GM19239 (cell line): ENCODE data around the gene MEGF10.

Experiments used
- DNase-seq: peaks from one replicate; pipeline ENCODE4 v3.0.0; 2011; ENCODE audit warnings: low spot score; ENCODE audit not compliant: insufficient read length
- FAIRE-seq: peaks from 2 replicates; lab custom pipeline; 2011; peaks lifted over from hg19 to GRCh38; lab: Jason Lieb, UNC

The MEGF10 gene

DNA sequence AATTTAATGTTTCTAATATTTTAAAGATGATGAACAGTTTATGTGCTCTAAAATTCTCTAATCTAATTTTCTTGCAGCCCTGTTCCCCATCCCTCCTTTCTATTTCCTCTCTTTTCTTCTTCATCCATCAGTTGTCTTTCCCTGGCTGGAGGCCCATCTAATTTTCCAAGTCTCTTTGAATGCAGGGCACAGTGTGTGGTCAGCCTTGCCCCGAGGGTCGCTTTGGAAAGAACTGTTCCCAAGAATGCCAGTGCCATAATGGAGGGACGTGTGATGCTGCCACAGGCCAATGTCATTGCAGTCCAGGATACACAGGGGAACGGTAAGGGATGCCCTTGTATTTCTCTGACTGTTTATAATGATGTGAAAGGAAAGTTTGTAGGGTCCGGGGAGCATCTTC is 111.8 kb downstream of the MEGF10 start:
- DNase-seq (no peak), FAIRE-seq (no peak)

DNA sequence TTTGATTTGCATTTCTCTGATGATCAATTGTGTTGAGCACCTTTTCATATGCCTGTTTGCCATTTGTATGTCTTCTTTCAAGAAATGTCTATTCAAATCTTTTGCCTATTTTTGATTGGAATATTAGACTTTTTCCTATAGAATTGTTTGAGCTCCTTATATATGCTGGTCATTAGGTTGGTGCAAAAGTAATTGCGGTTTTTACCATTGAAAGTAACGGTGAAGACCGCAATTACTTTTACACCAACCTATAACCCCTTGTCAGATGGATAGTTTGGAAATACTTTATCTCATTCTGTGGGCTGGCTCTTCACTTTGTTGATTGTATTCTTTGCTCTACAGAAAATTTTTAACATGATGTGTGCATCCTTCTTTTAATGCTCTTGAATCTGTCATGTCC is 113.6 kb downstream of the MEGF10 start:
- no peak for FAIRE-seq

DNA sequence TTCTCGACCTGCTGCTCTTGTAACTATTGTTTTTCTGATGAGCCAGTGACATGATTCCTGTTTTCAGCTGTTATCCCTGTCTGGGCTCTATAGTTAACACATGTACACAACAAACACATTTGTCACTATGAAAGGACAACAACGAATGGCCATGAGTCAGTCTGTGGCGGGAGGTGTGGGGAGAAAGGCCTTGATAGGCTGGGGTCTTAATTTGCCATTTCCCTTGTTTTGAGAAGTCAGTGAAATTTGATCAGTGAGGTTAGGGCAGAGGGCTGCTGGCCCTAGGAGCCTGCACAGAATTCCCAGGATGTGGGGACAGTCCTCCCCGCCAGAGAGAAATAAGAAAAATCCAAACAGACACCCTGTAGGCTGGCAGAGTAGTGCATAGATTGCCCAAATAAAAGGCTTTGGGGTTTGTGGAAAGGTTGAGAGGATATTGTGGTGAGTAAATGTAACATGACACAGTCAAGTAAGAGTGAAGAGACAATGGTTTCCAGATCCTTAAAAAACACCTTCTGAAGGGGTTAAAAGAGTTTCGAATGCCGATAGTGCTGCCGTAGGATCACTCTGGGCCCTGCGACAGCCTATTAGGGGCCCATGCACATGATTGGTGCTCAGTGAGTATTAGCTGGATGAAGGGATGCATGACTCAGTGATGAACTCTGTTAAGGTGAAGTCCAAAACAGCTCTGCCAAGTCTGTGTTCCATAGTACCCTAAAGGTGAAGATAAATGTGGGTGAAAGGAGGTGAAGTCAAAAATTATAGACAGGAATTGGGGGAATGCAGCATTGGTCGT is 115.9 kb downstream of the MEGF10 start:
- no peak for DNase-seq

More for the DNA sequence above, 113.6 kb downstream of the MEGF10 start:
- DNase-seq = no peak

DNA sequence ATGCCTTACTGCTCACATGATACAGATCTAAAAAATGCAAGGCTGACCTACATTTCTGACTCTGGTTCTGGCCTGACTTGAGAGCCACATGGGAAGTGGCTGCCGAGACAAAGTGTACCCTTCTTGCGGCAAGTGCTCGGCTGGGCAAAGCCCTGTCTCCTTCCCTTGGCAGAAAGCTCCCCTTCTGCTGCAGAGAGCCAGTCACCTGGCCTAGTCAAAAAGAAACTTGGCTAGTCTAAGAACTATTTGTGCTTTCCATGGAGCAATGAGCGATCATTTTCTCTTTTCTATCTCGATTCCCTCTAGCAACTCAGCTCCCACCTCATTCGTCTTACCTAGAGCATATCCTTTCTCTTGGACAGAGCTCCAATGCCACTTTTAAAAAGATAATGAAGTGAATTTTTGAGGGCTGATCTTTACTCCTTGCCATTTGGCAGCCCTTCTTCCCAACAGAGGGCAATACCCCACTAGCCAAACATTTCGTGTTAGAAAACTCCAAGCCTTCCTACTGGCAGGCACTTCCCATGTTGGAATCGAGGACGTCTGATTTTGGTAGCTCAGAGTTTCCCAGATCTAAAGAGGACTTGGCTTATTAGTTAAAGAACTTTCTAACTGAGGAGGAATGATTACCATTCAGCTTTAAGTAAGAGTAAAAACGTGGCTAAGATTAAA is 118.8 kb downstream of the MEGF10 start:
- FAIRE-seq (no peak), DNase-seq (no peak)

More for the DNA sequence above, 115.9 kb downstream of the MEGF10 start:
- no peak for FAIRE-seq

DNA sequence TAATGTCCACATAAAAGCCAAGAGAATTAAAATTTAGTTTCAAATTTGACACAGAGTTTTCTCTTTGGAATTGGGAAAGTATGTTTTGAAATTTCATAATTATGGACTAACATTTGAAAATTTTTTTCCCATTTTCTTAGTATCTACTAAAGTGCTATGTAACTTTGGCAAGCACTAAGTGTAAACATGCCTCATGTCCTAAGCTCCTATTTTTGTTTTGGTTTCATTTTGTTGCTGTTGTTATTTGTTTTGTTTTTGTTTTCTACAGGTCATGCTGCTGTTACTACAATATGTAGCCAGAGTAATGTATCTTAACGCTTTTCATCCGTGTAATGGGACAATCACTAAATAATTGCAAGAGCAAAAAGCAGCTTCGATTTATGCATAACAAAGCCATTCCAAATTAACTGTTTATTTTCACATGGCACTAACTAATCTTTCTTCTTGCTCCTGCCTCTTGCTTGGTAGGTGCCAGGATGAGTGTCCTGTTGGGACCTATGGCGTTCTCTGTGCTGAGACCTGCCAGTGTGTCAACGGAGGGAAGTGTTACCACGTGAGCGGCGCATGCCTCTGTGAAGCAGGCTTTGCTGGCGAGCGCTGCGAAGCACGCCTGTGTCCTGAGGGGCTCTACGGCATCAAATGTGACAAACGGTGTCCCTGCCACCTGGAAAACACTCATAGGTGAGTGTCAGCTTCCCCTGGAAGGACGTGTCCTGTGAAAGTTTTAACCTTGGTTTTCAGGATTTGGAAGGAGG is 119.5 kb downstream of the MEGF10 start:
- FAIRE-seq = no peak

DNA sequence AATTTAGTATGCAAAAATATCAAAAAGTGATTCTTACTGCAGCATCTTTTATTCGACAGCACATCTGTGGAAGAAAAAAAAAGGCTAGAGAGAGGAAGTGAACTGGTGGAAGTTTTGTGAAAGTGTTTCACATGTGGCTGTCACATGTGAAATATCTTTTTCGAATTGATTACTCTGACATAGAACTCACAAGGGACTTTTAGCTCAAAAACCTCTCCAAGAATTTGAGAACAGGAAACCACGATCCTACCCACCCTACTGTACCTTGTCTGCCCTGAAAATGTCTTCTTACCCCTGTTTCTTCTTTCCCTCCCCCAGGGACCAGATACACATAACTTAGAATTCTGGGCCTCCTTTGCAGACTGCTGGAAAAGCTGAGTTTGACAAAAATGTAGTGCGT is 120.4 kb downstream of the MEGF10 start:
- FAIRE-seq (no peak), DNase-seq (no peak)

More for the DNA sequence above, 119.5 kb downstream of the MEGF10 start:
- DNase-seq = no peak

DNA sequence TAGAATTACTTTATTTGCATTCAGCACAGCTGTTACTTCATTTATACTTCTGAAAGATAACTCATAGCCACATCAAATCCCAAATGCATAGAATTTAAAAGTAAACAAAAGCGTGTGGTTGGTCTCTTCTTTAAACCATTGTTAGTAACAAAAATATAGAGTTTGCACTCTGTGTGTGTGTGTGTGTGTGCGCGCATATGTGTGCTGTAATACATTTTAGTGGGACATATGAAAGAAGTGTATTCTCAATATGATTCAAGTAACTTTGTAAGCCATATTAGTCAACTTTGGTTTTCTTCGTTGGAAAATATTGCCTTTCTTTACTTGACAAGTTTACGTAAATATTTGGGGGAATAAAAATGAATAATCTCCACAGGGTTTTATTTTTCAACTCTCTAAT is 120.8 kb downstream of the MEGF10 start:
- FAIRE-seq (no peak), DNase-seq (no peak)

DNA sequence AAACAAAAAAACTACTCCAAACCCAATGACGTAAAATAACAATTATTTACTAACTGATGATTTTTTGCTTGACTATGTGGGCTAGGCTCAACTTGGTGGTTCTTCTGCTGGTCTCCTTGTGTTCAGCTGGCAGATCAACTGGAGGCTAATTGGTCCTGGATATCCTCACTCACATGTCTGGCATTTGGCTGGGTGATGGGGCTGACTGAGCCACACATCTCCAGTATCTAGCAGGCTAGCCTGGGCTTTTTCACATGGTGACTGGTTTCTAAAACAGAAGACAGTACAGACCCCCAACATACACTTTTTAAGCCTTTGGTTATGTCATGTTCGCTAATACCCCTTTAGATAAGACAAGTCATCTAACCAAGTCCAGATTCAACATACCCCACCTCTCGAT is 122.1 kb downstream of the MEGF10 start:
- no peak for DNase-seq
- no peak for FAIRE-seq

DNA sequence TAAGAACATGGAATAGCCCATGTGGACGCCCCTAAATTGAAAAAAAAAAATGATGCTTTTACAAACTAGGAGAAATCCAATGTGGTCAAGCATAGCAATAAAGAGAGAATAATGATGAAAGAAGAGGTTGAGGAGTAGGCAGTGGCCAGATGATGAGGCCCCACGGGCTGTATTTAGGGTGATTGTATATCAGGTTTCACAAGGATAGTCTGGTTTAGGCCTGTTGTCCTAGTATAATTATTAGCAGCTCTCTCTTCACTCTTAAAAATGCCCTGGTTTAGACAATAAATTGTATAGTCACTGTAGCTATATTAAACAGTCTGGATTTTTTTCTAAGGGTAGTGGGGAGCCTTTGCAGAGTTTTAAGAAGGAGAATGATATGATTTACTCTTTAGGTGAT is 124.4 kb downstream of the MEGF10 start:
- no peak for FAIRE-seq

DNA sequence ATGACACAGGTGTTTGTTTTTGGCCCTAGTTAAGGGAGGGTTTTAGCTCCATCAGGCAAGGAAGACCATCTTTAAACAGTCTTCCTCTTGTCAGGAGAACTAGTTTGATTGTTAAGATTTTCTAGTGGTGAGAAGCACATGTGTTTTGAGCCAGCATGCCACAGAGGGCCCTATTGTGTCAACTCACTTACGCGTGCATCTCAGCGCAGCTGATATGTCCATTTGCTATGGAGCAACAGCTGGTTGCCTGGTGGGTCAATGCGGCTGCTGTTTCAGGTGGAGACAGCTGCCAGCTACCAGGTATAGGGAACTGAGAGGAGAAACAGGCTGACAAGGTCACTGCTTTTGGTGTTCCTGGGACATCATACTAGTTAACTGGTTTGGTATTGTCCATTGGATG is 126.3 kb downstream of the MEGF10 start:
- FAIRE-seq (no peak), DNase-seq (no peak)

More for the DNA sequence above, 124.4 kb downstream of the MEGF10 start:
- no peak for DNase-seq

DNA sequence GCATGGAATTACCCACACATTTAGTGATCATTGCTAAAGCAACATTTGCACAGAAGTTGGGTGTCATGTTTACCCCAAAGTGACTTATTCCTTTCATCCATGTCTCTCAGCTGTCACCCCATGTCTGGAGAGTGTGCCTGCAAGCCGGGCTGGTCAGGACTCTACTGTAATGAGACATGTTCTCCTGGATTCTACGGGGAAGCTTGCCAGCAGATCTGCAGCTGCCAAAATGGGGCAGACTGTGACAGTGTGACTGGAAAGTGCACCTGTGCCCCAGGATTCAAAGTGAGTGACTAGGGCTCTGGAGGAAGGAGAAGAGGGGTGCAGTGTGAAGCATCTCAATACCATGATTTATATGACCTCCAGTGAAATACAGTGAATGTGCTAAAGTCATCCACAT is 126.9 kb downstream of the MEGF10 start:
- FAIRE-seq (no peak), DNase-seq (no peak)

DNA sequence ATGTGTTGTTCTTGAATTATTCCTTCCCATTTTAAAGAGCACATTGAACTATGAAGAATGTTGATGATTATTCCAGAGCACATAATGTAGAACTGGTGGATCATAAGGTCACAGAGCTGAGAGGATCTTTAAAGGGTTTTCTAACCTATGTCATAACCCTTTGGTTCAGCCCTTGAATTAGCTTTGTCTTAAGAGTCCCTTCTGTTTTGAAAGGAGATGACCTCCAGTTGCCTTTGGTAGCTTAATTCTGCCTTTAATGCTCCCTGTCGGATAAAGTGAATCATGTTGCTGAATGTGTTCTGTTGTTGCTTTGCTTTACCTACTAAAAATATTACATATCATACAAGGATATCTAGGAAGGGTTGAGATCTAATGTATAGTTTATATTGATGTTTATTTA is 127.8 kb downstream of the MEGF10 start:
- DNase-seq (no peak), FAIRE-seq (no peak)

DNA sequence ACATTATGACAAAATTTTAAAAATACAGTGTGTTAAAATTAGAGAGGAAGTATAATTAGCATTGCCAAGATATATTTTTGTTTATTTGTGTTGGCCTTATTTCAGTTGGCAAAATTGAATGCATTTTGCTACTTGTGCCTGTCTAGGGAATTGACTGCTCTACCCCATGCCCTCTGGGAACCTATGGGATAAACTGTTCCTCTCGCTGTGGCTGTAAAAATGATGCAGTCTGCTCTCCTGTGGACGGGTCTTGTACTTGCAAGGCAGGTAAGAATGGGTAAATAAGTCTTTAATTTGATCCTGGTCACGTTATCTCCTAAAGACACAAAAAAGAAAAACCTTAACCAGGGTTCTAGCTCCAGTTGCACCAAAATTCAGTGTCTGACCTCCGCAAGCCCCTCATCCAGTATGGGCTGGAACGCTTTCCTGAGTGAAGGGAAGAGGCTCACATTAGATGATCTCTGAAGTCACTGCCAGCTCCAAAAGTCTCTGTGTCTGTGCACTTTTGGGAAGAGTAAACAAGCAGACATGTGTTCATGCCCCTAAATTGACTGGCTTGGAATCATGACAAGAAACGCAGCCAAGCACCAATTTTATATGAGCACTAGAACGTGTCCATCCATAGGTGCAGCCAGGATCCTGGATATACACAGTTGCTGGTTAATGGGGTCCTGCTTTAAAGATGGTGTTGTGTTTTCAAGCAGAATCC is 128.5 kb downstream of the MEGF10 start:
- FAIRE-seq (no peak), DNase-seq (no peak)

DNA sequence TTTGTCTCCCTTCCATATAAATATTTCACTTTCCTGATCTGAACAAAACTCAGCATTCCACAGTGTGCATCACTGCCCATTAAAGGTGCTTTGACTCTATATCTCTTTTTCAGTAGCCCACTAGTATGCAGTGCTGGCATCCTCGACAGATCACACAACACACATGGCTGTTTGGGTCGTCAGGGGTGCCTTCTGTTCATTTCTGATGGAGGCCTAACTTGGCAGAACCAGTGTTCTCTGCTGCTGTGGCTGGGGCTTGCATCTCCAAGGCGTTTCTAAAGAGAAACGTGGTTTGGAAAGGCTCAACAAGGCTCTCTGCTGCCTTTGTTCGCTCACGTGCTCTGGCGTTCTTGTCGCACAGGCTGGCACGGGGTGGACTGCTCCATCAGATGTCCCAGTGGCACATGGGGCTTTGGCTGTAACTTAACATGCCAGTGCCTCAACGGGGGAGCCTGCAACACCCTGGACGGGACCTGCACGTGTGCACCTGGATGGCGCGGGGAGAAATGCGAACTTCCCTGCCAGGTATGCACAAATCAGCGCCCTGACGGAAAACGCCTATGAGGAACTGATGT is 129.2 kb downstream of the MEGF10 start:
- FAIRE-seq (no peak), DNase-seq (no peak)

DNA sequence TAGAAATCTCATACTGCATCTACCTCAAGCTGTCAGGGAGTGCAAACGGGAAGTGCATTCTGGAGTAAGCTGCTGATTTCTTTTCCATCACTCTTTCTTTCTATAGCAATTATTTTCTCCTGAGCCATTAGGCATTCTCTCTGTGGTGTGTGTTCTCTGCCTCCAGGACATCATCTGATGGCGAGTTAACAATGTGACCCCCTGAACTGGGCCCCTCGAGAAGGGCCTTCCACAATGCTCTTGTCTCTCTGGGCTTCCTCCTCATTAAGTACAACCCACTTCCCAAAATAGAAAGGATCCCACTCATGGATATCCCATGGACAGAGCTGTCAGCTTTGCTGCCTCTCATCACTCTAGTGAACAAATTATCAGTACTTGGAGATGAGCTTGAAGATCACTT is 130.2 kb downstream of the MEGF10 start:
- no peak for FAIRE-seq
- DNase-seq = no peak

DNA sequence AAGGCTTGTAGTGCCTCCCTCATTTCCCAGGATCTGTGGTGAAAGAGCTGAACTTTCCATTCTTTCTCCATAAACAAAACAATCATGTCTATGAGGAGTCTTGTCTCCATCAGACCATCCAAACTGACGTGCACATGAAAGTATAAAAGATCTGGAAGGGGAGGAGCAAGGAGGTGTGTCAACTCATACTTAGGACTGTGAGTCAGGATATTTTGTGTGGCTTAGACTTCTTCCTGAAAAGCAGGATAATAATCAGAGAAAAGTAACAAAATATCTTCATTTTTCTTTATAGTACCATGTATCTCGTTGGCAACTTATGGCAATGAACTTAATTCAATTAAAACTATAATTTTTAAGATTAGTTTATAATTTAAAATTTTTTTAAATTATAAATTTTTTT is 130.9 kb downstream of the MEGF10 start:
- no peak for FAIRE-seq
- no peak for DNase-seq

DNA sequence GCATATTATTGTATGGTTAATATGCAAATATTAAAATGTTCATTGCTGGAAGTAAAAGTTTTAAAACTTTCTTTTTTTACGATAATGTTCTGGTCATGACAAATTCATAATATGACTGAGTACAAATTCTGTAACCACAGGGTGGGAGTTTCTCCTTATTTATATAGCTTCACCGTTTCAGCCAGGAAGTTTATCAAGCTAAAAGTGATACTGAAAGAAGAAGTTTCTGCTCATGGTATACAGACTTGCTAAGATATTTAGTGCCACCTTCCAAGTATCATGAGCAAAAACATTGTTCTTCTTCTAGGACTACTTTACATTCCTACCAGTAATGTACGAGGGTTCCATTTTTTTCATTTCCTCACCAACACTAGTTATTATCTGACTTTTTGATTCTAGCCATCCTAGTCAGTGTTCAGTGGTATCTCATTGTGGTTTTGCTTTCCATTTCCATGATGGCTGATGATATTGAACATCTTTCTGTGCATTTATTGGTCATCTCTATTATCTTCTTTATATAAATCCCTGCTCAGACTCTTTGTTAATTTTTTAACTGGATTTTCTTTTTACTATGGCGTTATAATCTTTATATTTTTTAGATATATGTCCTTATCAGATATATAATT is 132.7 kb downstream of the MEGF10 start:
- no peak for DNase-seq
- peak; percentile 52 for FAIRE-seq

DNA sequence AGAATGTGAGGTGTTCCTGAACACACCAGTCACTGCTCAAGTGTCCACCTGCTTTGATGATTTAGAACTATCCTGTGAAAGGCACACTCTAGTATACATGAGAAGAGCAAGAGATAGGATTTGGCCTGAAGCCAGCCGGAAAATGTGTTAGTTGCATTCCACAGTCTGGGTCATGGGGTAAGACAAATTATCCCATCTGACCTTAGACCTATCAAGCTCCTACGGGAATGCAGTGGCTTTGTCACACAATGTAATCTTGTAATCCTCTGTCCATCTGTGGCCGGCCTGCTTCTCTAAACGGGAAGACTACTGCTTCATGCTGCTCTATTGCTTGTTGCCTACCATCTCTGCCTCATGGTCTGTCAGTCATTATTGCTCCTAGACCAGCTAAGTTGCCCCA is 134.4 kb downstream of the MEGF10 start:
- DNase-seq (no peak), FAIRE-seq (no peak)

DNA sequence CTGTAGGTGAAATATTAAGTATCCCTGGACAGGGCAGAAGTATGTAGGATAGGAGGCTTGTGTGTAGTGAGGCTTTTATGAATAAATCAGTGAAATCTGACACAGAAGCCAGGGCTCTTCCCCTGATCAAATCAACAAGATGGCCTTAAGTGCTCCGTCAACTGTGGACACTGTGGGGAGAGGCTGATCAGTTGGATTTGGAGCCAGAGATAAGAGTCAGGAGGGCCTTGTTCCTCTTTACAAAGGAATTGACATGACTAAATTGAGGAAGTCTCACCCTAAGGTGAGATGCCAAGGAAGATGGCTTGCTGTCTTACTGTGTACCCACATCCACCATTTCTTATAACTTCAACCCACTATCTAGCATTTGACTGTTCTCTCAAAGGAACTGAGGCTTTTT is 135.3 kb downstream of the MEGF10 start:
- DNase-seq (no peak), FAIRE-seq (no peak)

DNA sequence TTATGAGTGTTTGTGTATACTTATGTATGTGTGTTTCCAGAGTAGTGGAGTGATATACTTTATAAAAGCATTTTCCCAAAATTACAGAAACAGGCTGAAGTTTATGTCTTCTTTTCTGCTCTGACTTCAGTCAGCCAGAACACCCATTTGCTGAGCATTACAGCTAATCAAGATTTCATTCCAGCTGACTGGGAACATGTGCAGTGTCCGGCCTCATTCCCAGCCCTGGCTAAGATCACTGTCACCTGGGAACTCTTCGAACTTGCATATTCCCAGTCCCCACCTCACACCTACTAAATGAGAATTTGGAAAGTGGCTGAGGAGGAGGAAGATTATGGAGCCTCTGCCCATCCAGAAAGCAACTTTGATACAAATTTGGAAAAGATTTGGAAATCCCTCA is 136.1 kb downstream of the MEGF10 start:
- DNase-seq (no peak), FAIRE-seq (no peak)
